Suppressor macrophage treated with lipopolysaccharide for 4 hours (primary cell): ENCODE results near the gene CENPT.

ENCODE experiments used
- DNase-seq: peaks from one replicate; pipeline ENCODE4 v3.0.0-alpha.2; 2020

Gene CENPT

GRCh38 chr16:67847064-67847861, at the start of gene CENPT:
TSS of gene CENPT (minus strand) at chr16:67847693. CDS start at chr16:67833859, 13,834 bp downstream.
- DNase-seq: peak; percentile 74

GRCh38 chr16:67897231-67897630, 49.7 kb upstream of the CENPT start:
- no peak for DNase-seq

GRCh38 chr16:67893743-67894399, 46.4 kb upstream of the CENPT start:
- DNase-seq: no peak

- peak; percentile 98 for DNase-seq
Observed at GRCh38 chr16:67892899-67893742, 45.6 kb upstream of the CENPT start, which contains the start of gene PSKH1. TSS of gene PSKH1 (plus strand) at chr16:67893254. CDS start at chr16:67908750, 15,496 bp downstream.

GRCh38 chr16:67892375-67892774, 44.9 kb upstream of the CENPT start:
- DNase-seq: no peak

- no peak for DNase-seq
Observed at GRCh38 chr16:67888331-67888730, 40.8 kb upstream of the CENPT start.

GRCh38 chr16:67886387-67886786, 38.9 kb upstream of the CENPT start:
- DNase-seq: no peak

- no peak for DNase-seq
Observed at GRCh38 chr16:67885976-67886375, 38.5 kb upstream of the CENPT start.

- no peak for DNase-seq
Observed at GRCh38 chr16:67885545-67885944, 38.1 kb upstream of the CENPT start.

GRCh38 chr16:67884684-67885083, 37.2 kb upstream of the CENPT start, which contains the start of gene NRN1L:
TSS of gene NRN1L (plus strand) at chr16:67884885. CDS start at chr16:67884904, 19 bp downstream.
- DNase-seq: no peak

GRCh38 chr16:67883872-67884261, 36.4 kb upstream of the CENPT start:
- DNase-seq: peak; percentile 58

- DNase-seq: no peak
Observed at GRCh38 chr16:67883146-67883871, 35.8 kb upstream of the CENPT start.

GRCh38 chr16:67882374-67883145, 35.1 kb upstream of the CENPT start:
- no peak for DNase-seq

- DNase-seq: no peak
Observed at GRCh38 chr16:67881621-67882161, 34.2 kb upstream of the CENPT start.

GRCh38 chr16:67880584-67880983, 33.1 kb upstream of the CENPT start:
- DNase-seq: no peak

- DNase-seq: no peak
Observed at GRCh38 chr16:67879936-67880335, 32.4 kb upstream of the CENPT start.

GRCh38 chr16:67879462-67879861, 32.0 kb upstream of the CENPT start:
- no peak for DNase-seq

- no peak for DNase-seq
Observed at GRCh38 chr16:67878846-67879245, 31.4 kb upstream of the CENPT start.

GRCh38 chr16:67878232-67878631, 30.7 kb upstream of the CENPT start:
- DNase-seq: no peak

GRCh38 chr16:67877064-67877463, 29.6 kb upstream of the CENPT start:
- no peak for DNase-seq

- no peak for DNase-seq
Observed at GRCh38 chr16:67874372-67874771, 26.9 kb upstream of the CENPT start.
